Measurements from ENCODE around the gene DIAPH3.

The DIAPH3 gene

GRCh38 chr13:60012488-60012887 is 151.2 kb downstream of the DIAPH3 start:
- no peaks in the 10 kb centered on the region for H3K4me1 ChIP-seq (ENCODE audit: control insufficient read depth in 1 of 2, insufficient read depth in 2 of 2, low read length in 2 of 2)
- H3K27ac ChIP-seq (ENCODE audit: low read length) = no peak overlapping the region
- no peaks in the 10 kb centered on the region for H3K27me3 ChIP-seq (ENCODE audit: low read depth, low read length)

DNA sequence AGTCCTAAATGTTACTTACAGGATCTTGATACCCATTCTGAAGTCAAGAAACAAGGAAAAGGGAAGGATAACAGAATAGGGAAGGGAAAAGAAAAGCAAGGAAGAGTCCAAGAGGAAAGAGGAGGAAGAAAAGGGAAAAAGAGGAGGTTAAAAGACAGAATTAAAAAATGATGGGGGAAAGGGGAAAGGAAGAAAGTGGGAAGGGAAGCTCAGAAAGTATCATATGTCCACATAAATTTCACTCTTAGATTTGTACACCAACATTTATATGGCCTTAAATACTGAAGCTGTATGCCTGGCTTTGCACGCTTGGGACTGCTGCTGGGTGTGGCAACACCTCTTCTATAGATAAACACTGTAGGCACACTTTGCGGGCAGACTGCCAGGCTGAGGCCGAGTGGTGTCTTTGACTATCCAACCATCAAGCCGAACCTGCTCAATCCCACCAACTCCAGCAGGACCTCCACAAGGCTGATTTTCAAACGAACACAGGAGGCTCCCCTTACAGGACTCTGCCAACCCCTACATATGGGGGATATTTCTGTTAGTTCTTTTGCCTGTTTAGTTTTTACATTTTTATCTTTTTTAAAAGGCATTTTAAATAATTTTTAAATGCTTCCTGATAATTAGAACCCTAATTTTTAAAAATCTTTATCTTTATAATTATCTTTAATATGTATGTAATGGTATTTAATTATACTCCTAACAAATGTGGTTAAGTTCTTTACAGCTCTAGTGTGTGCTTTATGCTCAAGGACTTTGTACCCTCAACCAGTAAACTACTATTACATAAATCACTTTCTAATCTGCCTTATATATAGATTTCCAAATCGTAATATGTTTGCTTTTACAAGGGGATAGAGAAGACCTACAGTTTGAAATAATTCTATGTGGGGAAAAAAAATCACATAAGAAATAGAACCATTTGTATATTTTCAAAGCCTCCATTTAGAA is 154.2 kb downstream of the DIAPH3 start:
- Histone ChIP-seq H3K4me1 (ENCODE audit: control insufficient read depth in 1 of 2, insufficient read depth in 2 of 2, low read length in 2 of 2) (no peaks in the 10 kb centered on the region), H3K27ac (ENCODE audit: low read length) (no peak overlapping the region)

More at GRCh38 chr13:60012488-60012887, 151.2 kb downstream of the DIAPH3 start:
- Histone ChIP-seq H3K9me3 (ENCODE audit: control insufficient read depth in 1 of 2, low read length in 2 of 2) (no peaks in the 10 kb centered on the region), H3K36me3 (ENCODE audit: control insufficient read depth in 1 of 2, insufficient read depth in 2 of 2, low read length in 2 of 2) (no peaks in the 10 kb centered on the region), H3K4me3 (ENCODE audit: low read depth in 1 of 2, low read length in 2 of 2) (no peak overlapping the region)

DNA sequence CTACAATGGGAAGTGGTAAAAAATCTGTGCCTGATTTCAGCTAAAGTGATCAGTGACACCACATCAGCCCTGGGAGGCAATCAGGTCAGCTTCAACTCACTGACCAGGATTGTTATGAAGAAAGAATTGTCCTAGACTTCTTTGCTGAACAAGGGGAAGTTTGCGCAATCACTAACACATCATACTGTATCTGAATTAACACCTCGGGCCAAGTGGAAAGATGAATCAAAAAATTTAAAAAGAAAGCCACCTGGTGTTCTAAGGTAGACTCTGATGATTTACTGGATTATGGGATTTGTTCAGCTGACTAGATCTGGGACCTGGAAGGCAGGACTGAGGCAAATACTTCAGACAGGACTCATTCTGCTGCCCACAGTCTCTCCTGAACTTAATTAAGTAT is 161.8 kb downstream of the DIAPH3 start:
- no peaks in the 10 kb centered on the region for H3K27me3 ChIP-seq (ENCODE audit: low read depth, low read length)
- no peaks in the 10 kb centered on the region for H3K36me3 ChIP-seq (ENCODE audit: control insufficient read depth in 1 of 2, insufficient read depth in 2 of 2, low read length in 2 of 2)
- no peak overlapping the region for H3K4me3 ChIP-seq (ENCODE audit: low read depth in 1 of 2, low read length in 2 of 2)

More for the DNA sequence above, 154.2 kb downstream of the DIAPH3 start:
- Histone ChIP-seq H3K4me3 (ENCODE audit: low read depth in 1 of 2, low read length in 2 of 2) (no peak overlapping the region), H3K27me3 (ENCODE audit: low read depth, low read length) (no peaks in the 10 kb centered on the region), H3K36me3 (ENCODE audit: control insufficient read depth in 1 of 2, insufficient read depth in 2 of 2, low read length in 2 of 2) (no peaks in the 10 kb centered on the region), H3K9me3 (ENCODE audit: control insufficient read depth in 1 of 2, low read length in 2 of 2) (no peaks in the 10 kb centered on the region)

GRCh38 chr13:60000976-60001375 is 162.8 kb downstream of the DIAPH3 start:
- Histone ChIP-seq H3K36me3 (ENCODE audit: control insufficient read depth in 1 of 2, insufficient read depth in 2 of 2, low read length in 2 of 2) (no peaks in the 10 kb centered on the region), H3K4me1 (ENCODE audit: control insufficient read depth in 1 of 2, insufficient read depth in 2 of 2, low read length in 2 of 2) (no peaks in the 10 kb centered on the region), H3K4me3 (ENCODE audit: low read depth in 1 of 2, low read length in 2 of 2) (no peak overlapping the region), H3K9me3 (ENCODE audit: control insufficient read depth in 1 of 2, low read length in 2 of 2) (no peaks in the 10 kb centered on the region), H3K27me3 (ENCODE audit: low read depth, low read length) (no peaks in the 10 kb centered on the region), H3K27ac (ENCODE audit: low read length) (no peak overlapping the region)

More for the DNA sequence above, 161.8 kb downstream of the DIAPH3 start:
- no peak overlapping the region for H3K27ac ChIP-seq (ENCODE audit: low read length)
- no peaks in the 10 kb centered on the region for H3K4me1 ChIP-seq (ENCODE audit: control insufficient read depth in 1 of 2, insufficient read depth in 2 of 2, low read length in 2 of 2)
- H3K9me3 ChIP-seq (ENCODE audit: control insufficient read depth in 1 of 2, low read length in 2 of 2) = no peaks in the 10 kb centered on the region

- H3K4me3 ChIP-seq (ENCODE audit: low read depth in 1 of 2, low read length in 2 of 2) = no peak overlapping the region
- no peaks in the 10 kb centered on the region for H3K27me3 ChIP-seq (ENCODE audit: low read depth, low read length)
- no peak overlapping the region for H3K27ac ChIP-seq (ENCODE audit: low read length)
- no peaks in the 10 kb centered on the region for H3K36me3 ChIP-seq (ENCODE audit: control insufficient read depth in 1 of 2, insufficient read depth in 2 of 2, low read length in 2 of 2)
- H3K9me3 ChIP-seq (ENCODE audit: control insufficient read depth in 1 of 2, low read length in 2 of 2) = no peaks in the 10 kb centered on the region
- no peaks in the 10 kb centered on the region for H3K4me1 ChIP-seq (ENCODE audit: control insufficient read depth in 1 of 2, insufficient read depth in 2 of 2, low read length in 2 of 2)
Measured at GRCh38 chr13:60000081-60000480, 163.6 kb downstream of the DIAPH3 start.

- Histone ChIP-seq H3K4me1 (ENCODE audit: control insufficient read depth in 1 of 2, insufficient read depth in 2 of 2, low read length in 2 of 2) (no peaks in the 10 kb centered on the region), H3K27me3 (ENCODE audit: low read depth, low read length) (no peaks in the 10 kb centered on the region)
Measured at GRCh38 chr13:59997976-59998375, 165.8 kb downstream of the DIAPH3 start.

DNA sequence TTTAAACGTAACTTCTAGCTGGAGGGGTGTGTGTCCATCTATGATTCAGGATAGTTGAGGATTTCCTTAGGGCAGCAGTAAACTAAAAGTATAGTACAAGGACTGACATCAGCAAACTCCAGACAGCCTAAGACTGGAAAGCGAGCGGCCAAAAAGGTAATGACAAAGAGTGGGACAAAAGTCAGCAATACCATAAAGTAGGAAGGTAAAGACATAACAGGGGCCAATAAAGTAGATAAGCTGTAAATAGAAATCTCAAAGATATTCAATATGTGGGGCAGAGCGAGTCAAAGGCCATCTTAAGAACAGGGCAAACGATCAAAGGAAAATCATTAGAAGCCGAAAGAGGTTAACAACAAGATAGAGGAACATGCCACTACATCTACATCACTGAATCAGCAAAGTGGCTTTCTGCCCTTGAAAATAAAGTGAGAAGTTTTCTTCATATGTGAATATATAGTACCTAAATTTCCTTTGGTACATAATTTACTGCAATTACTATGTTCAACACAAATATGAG is 167.2 kb downstream of the DIAPH3 start:
- Histone ChIP-seq H3K36me3 (ENCODE audit: control insufficient read depth in 1 of 2, insufficient read depth in 2 of 2, low read length in 2 of 2) (no peaks in the 10 kb centered on the region), H3K9me3 (ENCODE audit: control insufficient read depth in 1 of 2, low read length in 2 of 2) (no peaks in the 10 kb centered on the region), H3K4me3 (ENCODE audit: low read depth in 1 of 2, low read length in 2 of 2) (no peak overlapping the region), H3K27ac (ENCODE audit: low read length) (no peak overlapping the region), H3K4me1 (ENCODE audit: control insufficient read depth in 1 of 2, insufficient read depth in 2 of 2, low read length in 2 of 2) (no peaks in the 10 kb centered on the region), H3K27me3 (ENCODE audit: low read depth, low read length) (no peaks in the 10 kb centered on the region)

More at GRCh38 chr13:59997976-59998375, 165.8 kb downstream of the DIAPH3 start:
- H3K27ac ChIP-seq (ENCODE audit: low read length) = no peak overlapping the region
- H3K9me3 ChIP-seq (ENCODE audit: control insufficient read depth in 1 of 2, low read length in 2 of 2) = no peaks in the 10 kb centered on the region
- no peaks in the 10 kb centered on the region for H3K36me3 ChIP-seq (ENCODE audit: control insufficient read depth in 1 of 2, insufficient read depth in 2 of 2, low read length in 2 of 2)
- no peak overlapping the region for H3K4me3 ChIP-seq (ENCODE audit: low read depth in 1 of 2, low read length in 2 of 2)

- no peaks in the 10 kb centered on the region for H3K27me3 ChIP-seq (ENCODE audit: low read depth, low read length)
- H3K4me3 ChIP-seq (ENCODE audit: low read depth in 1 of 2, low read length in 2 of 2) = no peak overlapping the region
- H3K36me3 ChIP-seq (ENCODE audit: control insufficient read depth in 1 of 2, insufficient read depth in 2 of 2, low read length in 2 of 2) = no peaks in the 10 kb centered on the region
- H3K27ac ChIP-seq (ENCODE audit: low read length) = no peak overlapping the region
- H3K4me1 ChIP-seq (ENCODE audit: control insufficient read depth in 1 of 2, insufficient read depth in 2 of 2, low read length in 2 of 2) = no peaks in the 10 kb centered on the region
- no peaks in the 10 kb centered on the region for H3K9me3 ChIP-seq (ENCODE audit: control insufficient read depth in 1 of 2, low read length in 2 of 2)
Measured at GRCh38 chr13:59991395-59991794, 172.3 kb downstream of the DIAPH3 start.

- Histone ChIP-seq H3K36me3 (ENCODE audit: control insufficient read depth in 1 of 2, insufficient read depth in 2 of 2, low read length in 2 of 2) (no peaks in the 10 kb centered on the region), H3K27me3 (ENCODE audit: low read depth, low read length) (no peaks in the 10 kb centered on the region), H3K27ac (ENCODE audit: low read length) (no peak overlapping the region), H3K4me3 (ENCODE audit: low read depth in 1 of 2, low read length in 2 of 2) (no peak overlapping the region), H3K9me3 (ENCODE audit: control insufficient read depth in 1 of 2, low read length in 2 of 2) (no peaks in the 10 kb centered on the region), H3K4me1 (ENCODE audit: control insufficient read depth in 1 of 2, insufficient read depth in 2 of 2, low read length in 2 of 2) (no peaks in the 10 kb centered on the region)
Measured at GRCh38 chr13:59982631-59983382, 180.9 kb downstream of the DIAPH3 start.

- no peaks in the 10 kb centered on the region for H3K9me3 ChIP-seq (ENCODE audit: control insufficient read depth in 1 of 2, low read length in 2 of 2)
- no peak overlapping the region for H3K4me3 ChIP-seq (ENCODE audit: low read depth in 1 of 2, low read length in 2 of 2)
- H3K27me3 ChIP-seq (ENCODE audit: low read depth, low read length) = no peaks in the 10 kb centered on the region
- no peaks in the 10 kb centered on the region for H3K36me3 ChIP-seq (ENCODE audit: control insufficient read depth in 1 of 2, insufficient read depth in 2 of 2, low read length in 2 of 2)
- no peak overlapping the region for H3K27ac ChIP-seq (ENCODE audit: low read length)
- H3K4me1 ChIP-seq (ENCODE audit: control insufficient read depth in 1 of 2, insufficient read depth in 2 of 2, low read length in 2 of 2) = no peaks in the 10 kb centered on the region
Measured at GRCh38 chr13:59979589-59979988, 184.1 kb downstream of the DIAPH3 start.

GRCh38 chr13:59978862-59979261 is 184.9 kb downstream of the DIAPH3 start:
- no peaks in the 10 kb centered on the region for H3K4me1 ChIP-seq (ENCODE audit: control insufficient read depth in 1 of 2, insufficient read depth in 2 of 2, low read length in 2 of 2)
- no peaks in the 10 kb centered on the region for H3K27me3 ChIP-seq (ENCODE audit: low read depth, low read length)
- H3K4me3 ChIP-seq (ENCODE audit: low read depth in 1 of 2, low read length in 2 of 2) = no peak overlapping the region
- no peaks in the 10 kb centered on the region for H3K36me3 ChIP-seq (ENCODE audit: control insufficient read depth in 1 of 2, insufficient read depth in 2 of 2, low read length in 2 of 2)
- no peak overlapping the region for H3K27ac ChIP-seq (ENCODE audit: low read length)
- H3K9me3 ChIP-seq (ENCODE audit: control insufficient read depth in 1 of 2, low read length in 2 of 2) = no peaks in the 10 kb centered on the region
